ENCODE data around the gene BRD4.
"Not testable (repeated sequence)": the region's sequence is repeated elsewhere in the genome, so short reads cannot be mapped to it uniquely, and the experiment has no call there.

The BRD4 gene

DNA sequence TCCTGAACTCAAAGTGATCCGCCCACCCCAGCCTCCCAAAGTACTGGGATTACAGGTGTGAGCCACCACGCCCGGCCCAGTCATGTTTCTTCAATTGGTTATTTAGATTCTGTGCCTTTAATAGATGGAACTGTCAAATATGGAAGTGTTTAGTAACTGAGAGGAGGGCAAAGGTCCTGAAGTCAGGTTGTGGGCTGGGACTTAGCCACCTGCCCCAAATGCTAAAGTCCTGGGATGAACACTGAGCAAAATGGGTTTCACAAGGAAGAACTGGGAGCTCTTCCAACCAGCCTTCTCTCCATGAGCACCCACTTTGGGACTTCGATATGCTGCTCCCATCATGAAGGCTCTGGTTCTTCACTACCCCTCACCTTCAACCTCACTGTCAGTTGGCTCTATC is 25.6 kb upstream of the BRD4 start:
- in situ Hi-C loops (cut with HindIII; ENCODE audit: low pct_ligation_motif_present, low sequenced_read_pairs) = no loop called here
- Histone ChIP-seq H3K27ac (no peak overlapping the region), H3K4me3 (ENCODE audit: low read depth, low read length) (no peak overlapping the region), H3K36me3 (replicated peaks) (peaks cover 57% of the 10 kb centered on the region), H3K27me3 (replicated peaks) (no peaks in the 10 kb centered on the region)
- TF ChIP-seq, protein P1, sequence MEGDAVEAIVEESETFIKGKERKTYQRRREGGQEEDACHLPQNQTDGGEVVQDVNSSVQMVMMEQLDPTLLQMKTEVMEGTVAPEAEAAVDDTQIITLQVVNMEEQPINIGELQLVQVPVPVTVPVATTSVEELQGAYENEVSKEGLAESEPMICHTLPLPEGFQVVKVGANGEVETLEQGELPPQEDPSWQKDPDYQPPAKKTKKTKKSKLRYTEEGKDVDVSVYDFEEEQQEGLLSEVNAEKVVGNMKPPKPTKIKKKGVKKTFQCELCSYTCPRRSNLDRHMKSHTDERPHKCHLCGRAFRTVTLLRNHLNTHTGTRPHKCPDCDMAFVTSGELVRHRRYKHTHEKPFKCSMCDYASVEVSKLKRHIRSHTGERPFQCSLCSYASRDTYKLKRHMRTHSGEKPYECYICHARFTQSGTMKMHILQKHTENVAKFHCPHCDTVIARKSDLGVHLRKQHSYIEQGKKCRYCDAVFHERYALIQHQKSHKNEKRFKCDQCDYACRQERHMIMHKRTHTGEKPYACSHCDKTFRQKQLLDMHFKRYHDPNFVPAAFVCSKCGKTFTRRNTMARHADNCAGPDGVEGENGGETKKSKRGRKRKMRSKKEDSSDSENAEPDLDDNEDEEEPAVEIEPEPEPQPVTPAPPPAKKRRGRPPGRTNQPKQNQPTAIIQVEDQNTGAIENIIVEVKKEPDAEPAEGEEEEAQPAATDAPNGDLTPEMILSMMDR (IDR thresholded peaks at IDR 0.05; ENCODE audit: low read depth, low read length, missing control alignments) = no peak
- DNase-seq = no peak

DNA sequence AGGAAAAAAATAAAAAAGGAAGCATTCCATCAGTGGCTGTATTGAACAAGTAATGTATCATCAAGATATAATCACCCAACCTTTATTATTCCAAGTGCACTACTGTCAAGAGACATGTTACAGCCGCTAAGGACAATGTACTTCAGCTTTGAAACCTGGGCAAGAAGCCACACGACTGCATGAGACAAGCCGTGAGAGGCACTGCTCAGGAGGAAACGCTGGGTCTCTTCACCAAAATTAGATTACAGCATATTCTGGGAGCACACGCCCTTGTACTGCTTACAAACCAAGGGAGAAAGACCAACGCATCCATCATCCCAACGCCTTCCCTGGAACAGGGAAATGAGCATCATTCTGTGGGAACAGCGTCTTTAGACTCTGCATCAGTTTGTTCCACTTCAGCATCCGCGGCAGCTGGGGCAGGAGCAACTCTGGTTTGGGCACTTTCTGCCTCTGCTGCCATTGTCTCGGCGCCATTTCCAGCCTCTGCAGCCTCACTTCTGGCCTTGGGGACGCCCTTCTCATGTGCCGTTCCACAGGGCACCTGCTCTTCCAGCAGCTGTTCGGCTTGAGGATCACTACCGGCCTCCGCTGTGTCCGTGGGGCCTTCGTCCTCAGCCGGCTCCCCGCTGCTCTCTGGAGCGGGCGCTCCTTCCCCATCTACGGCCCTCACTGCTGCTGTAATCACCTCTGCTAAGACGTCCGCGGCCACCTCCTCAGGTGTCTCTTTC is 22.4 kb upstream of the BRD4 start:
- in situ Hi-C loops (cut with HindIII; ENCODE audit: low pct_ligation_motif_present, low sequenced_read_pairs) = no loop called here
- Histone ChIP-seq H3K4me3 (ENCODE audit: low read depth, low read length) (no peak overlapping the region), H3K36me3 (replicated peaks) (peaks cover 36% of the 10 kb centered on the region)

DNA sequence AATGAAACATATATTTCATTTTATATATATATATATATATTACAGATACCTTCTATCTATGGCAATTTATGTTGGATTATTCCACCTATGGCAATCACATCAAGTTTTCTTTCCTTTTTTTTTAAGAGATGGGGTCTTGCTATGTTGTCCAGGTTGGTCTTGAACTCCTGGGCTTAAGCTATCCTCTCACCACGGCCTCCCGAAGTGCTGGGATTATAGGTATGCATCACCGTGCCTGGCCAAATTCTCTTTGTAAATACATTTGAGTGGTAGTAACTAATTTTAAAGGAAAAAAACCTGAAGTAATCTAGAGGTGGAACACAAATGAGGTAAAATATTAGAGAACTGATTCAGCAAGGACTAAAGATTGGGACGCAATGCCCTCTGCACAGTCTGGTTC is 21.6 kb upstream of the BRD4 start:
- Histone ChIP-seq H3K36me3 (replicated peaks) (peaks cover 28% of the 10 kb centered on the region), H3K27ac (no peak overlapping the region), H3K4me3 (ENCODE audit: low read depth, low read length) (no peak overlapping the region), H3K27me3 (replicated peaks) (no peaks in the 10 kb centered on the region)
- in situ Hi-C loops (cut with HindIII; ENCODE audit: low pct_ligation_motif_present, low sequenced_read_pairs) = no loop called here
- TF ChIP-seq, protein P1 (IDR thresholded peaks at IDR 0.05; ENCODE audit: low read depth, low read length, missing control alignments) = no peak
- DNase-seq = no peak

More for the DNA sequence above, 22.4 kb upstream of the BRD4 start:
- TF ChIP-seq, protein P1 (IDR thresholded peaks at IDR 0.05; ENCODE audit: low read depth, low read length, missing control alignments) = no peak
- H3K27ac ChIP-seq = no peak overlapping the region
- no peak for DNase-seq
- no peaks in the 10 kb centered on the region for H3K27me3 ChIP-seq (replicated peaks)

DNA sequence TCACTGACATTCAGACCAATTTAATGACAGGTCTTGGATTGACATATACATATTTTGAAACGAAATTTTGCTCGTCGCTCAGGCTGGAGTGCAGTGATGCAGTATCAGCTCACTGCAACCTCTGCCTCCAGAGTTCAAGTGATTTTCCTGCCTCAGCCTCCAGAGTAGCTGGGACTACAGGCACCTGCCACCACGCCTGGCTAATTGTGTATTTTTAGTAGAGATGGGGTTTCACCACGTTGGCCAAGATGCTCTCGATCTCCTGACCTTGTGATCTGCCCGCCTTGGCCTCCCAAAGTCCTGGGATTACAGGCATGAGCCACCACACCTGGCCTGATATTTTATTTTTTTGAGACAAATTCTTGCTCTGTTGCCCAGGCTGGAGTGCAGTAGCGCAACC is 20.2 kb upstream of the BRD4 start:
- H3K27me3 ChIP-seq (replicated peaks); in situ Hi-C loops (cut with HindIII; ENCODE audit: low pct_ligation_motif_present, low sequenced_read_pairs); DNase-seq; H3K27ac ChIP-seq; H3K4me3 ChIP-seq (ENCODE audit: low read depth, low read length): not testable (repeated sequence)
- peaks cover 16% of the 10 kb centered on the region for H3K36me3 ChIP-seq (replicated peaks)

DNA sequence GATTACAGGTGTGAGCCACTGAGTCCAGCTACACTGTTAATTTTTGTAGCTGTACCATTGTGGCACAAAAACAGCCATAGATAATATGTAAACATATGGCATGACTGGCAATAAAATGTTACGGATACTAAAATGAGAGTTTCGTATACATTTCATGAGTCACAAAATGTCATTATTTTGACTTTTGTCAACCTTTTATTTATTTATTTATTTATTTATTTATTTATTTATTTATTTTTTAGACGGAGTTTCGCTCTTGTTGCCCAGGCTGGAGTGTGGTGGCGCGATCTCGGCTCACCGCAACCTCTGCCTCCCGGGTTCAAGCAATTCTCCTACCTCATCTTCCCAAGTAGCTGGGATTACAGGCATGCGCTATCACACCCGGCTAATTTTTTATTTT is 9.0 kb upstream of the BRD4 start:
- DNase-seq; in situ Hi-C loops (cut with HindIII; ENCODE audit: low pct_ligation_motif_present, low sequenced_read_pairs); H3K27ac ChIP-seq; H3K36me3 ChIP-seq (replicated peaks); H3K4me3 ChIP-seq (ENCODE audit: low read depth, low read length); H3K27me3 ChIP-seq (replicated peaks): not testable (repeated sequence)

DNA sequence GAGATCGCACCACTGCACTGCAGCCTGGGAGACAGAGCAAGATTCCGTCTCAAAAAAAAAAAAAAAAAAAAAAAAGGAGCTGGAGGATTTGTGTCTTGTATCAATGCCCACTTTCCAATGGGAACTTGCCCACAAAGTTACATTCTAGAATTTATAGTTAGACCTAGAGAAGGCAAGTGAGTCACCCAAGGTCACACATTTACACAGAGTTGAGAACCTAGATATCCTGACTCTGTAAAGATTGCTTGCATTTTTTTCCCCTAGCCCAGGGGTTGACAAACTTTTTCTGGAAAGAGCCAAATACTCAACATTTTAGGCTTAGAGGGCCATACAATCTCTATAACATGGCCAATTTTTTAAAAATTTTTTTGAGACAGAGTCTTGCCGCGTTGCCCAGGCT is 7.7 kb upstream of the BRD4 start:
- TF ChIP-seq, protein P1 (IDR thresholded peaks at IDR 0.05; ENCODE audit: low read depth, low read length, missing control alignments) = no peak
- DNase-seq = no peak
- in situ Hi-C loops (cut with HindIII; ENCODE audit: low pct_ligation_motif_present, low sequenced_read_pairs) = no loop called here

DNA sequence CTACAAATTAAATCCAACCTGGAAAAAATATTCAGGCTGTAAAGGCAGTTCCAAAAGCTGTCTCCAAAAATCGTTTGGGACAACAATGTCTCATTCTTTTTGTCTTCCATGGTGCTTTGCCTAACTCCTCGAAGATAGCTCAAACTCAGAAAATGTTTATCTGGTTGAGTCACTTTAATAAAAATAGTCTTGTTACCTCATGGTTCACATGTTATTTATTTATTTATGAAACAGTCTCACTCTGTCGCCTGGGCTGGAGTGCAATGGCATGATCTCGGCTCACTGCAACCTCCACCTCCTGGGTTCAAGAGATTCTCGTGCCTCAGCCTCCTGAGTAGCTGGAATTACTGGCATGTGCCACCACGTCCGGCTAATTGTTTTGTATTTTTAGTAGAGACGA is 4.9 kb upstream of the BRD4 start:
- H3K4me3 ChIP-seq (ENCODE audit: low read depth, low read length) = no peak overlapping the region
- no peaks in the 10 kb centered on the region for H3K27me3 ChIP-seq (replicated peaks)
- in situ Hi-C loops (cut with HindIII; ENCODE audit: low pct_ligation_motif_present, low sequenced_read_pairs) = no loop called here
- TF ChIP-seq, protein P1 (IDR thresholded peaks at IDR 0.05; ENCODE audit: low read depth, low read length, missing control alignments) = no peak
- peaks cover 2% of the 10 kb centered on the region for H3K36me3 ChIP-seq (replicated peaks)
- peak; percentile 42 for DNase-seq
- H3K27ac ChIP-seq = peak overlapping the region; percentile 68

More for the DNA sequence above, 7.7 kb upstream of the BRD4 start:
- Histone ChIP-seq H3K27me3 (replicated peaks) (no peaks in the 10 kb centered on the region), H3K4me3 (ENCODE audit: low read depth, low read length) (no peak overlapping the region), H3K36me3 (replicated peaks) (peaks cover 2% of the 10 kb centered on the region), H3K27ac (no peak overlapping the region)

DNA sequence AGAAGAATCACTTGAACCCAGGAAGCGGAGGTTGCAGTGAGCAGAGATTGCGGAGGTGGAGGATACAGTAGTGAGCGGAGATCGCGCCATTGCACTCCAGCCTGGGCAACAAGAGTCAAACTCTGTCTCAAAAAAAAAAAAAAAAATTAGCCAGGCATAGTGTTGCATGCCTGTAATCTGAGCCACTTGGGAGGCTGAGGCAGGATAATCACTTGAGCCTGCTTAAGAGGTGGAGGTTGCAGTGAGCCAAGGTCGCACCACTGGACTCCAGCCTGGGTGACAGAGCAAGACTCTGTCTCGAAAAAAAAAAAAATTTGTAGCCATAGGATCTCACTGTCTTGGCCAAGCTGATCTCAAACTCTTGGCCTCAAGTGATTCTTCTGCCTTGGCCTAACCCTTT is 3.7 kb upstream of the BRD4 start:
- in situ Hi-C loops (cut with HindIII; ENCODE audit: low pct_ligation_motif_present, low sequenced_read_pairs); H3K27me3 ChIP-seq (replicated peaks); H3K27ac ChIP-seq; H3K4me3 ChIP-seq (ENCODE audit: low read depth, low read length); H3K36me3 ChIP-seq (replicated peaks); DNase-seq: not testable (repeated sequence)

Data from brain microvascular endothelial cell (primary cell).